Activated naive CD8-positive, alpha-beta T cell treated with anti-CD3 and anti-CD28 coated beads for 36 hours (primary cell): ENCODE data around the gene SPINK13. TPM values are rescaled to one million over a fixed set of nuclear protein-coding genes. Genes with fewer than 3 reads are reported as not detected.

Experiments used
- total RNA-seq, 2 experiments: library from RNA; stranded (reverse); gene quantifications; one replicate each; pipeline ENCODE4 v1.2.3, GENCODE V29; 2021

The SPINK13 gene
- total RNA-seq, 2 experiments from 2014 or later: not detected

Other genes starting within 250 kb of the SPINK13 start
- gene SPINK5, start 204.8 kb upstream of the SPINK13 start, total RNA-seq: not detected
- gene SPINK14, start 100.2 kb upstream of the SPINK13 start, total RNA-seq: not detected
- not detected for gene SPINK6, start 65.8 kb upstream of the SPINK13 start, total RNA-seq
- gene MARCOL, start 30.3 kb upstream of the SPINK13 start, total RNA-seq: not detected
- not detected for gene SPINK7, start 43.6 kb downstream of the SPINK13 start, total RNA-seq
- not detected for gene SPINK9, start 66.8 kb downstream of the SPINK13 start, total RNA-seq
- gene FBXO38, start 115.2 kb downstream of the SPINK13 start, total RNA-seq: 10 to 100 TPM; 35.9 to 38.8 TPM